Esophagus squamous epithelium (tissue), 4 donors: ENCODE measurements around the gene CSGALNACT2.

Experiments
- POLR2A ChIP-seq, 4 donors: fragments of 450-650 bp; IDR thresholded peaks; one replicate each; pipeline ENCODE4 v1.6.1; 2017; ENCODE audit warnings: antibody characterized with exemption in 4 of 4, mild to moderate bottlenecking in 4 of 4, moderate library complexity in 3 of 4
- TF ChIP-seq, protein P1 (sequence below), 6 experiments: fragments of 450-650 bp in 4 of 6; fragments of 200-600 bp in 2 of 6; sonication (generic) in 2 of 6; IDR thresholded peaks; one replicate each; pipeline ENCODE4 v1.5.1; 2016 to 2019; ENCODE audit warnings: antibody characterized with exemption in 6 of 6, mild to moderate bottlenecking in 4 of 6, moderate library complexity in 4 of 6

DNA sequence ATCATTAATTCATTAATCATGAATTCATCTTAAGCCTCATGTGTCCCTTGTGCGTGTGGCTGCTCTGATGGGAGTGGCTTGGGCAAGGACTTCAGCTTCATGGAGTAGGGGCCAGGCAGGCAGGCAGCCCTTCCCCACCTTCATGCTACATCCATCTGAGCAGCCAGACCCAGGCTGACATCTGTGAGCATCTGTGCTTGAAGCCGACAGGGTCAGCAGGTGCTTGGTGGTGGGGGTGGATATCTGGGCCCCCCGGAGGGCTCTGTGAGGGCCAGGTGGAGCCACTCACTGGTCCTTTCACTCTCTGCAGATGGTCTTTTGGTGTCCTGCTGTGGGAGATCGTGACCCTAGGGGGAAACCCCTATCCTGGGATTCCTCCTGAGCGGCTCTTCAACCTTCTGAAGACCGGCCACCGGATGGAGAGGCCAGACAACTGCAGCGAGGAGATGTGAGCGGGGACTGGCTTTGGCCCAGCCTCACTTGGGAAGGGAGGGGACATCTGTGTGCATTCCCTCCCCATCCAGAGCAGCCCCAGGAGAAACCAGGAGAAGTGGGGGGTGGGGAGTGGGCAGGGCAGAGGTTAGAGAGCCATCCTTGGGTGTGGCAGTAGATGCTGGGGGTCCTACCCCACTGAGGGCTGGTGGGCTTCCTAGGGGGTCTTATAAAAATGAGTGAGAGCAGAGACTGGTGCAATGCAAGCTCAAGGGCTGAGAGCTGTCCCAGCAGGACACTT is 14.7 kb upstream of the CSGALNACT2 start:
- TF ChIP-seq, protein P1, sequence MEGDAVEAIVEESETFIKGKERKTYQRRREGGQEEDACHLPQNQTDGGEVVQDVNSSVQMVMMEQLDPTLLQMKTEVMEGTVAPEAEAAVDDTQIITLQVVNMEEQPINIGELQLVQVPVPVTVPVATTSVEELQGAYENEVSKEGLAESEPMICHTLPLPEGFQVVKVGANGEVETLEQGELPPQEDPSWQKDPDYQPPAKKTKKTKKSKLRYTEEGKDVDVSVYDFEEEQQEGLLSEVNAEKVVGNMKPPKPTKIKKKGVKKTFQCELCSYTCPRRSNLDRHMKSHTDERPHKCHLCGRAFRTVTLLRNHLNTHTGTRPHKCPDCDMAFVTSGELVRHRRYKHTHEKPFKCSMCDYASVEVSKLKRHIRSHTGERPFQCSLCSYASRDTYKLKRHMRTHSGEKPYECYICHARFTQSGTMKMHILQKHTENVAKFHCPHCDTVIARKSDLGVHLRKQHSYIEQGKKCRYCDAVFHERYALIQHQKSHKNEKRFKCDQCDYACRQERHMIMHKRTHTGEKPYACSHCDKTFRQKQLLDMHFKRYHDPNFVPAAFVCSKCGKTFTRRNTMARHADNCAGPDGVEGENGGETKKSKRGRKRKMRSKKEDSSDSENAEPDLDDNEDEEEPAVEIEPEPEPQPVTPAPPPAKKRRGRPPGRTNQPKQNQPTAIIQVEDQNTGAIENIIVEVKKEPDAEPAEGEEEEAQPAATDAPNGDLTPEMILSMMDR (IDR thresholded peaks at IDR 0.05): no peak
- TF ChIP-seq POLR2A (IDR thresholded peaks at IDR 0.05): no peak
